H1 (cell line): ENCODE measurements around the gene FAT1. TPM values are rescaled to one million over a fixed set of nuclear protein-coding genes. Genes with fewer than 3 reads are reported as not detected.

Source experiments
- CTCF ChIA-PET: fragments of 300-600 bp; sonication (Branson Sonifier 250); formaldehyde crosslinking; loops from one replicate; lab custom pipeline; 2021; ENCODE audit not compliant: partially characterized antibody; lab: Charles Lee
- POLR2A ChIA-PET: fragments of 300-600 bp; sonication (Branson Sonifier 250); formaldehyde crosslinking; loops from one replicate; lab custom pipeline; 2021; ENCODE audit warnings: inconsistent platforms; ENCODE audit not compliant: partially characterized antibody; lab: Charles Lee
- DNase-seq, 2 experiments: peaks; one replicate each; pipeline versions ENCODE4 v3.0.0 to v3.0.0-alpha.2; 2010 to 2022; ENCODE audit warnings: low spot score in 2 of 2, low read depth in 1 of 2, mixed read lengths in 1 of 2
- FAIRE-seq: peaks from 2 replicates; lab custom pipeline; 2011; peaks lifted over from hg19 to GRCh38; lab: Jason Lieb, UNC
- H2AFZ ChIP-seq: 2 replicates; pipeline ENCODE4 v1.8.1; 2012; ENCODE audit warnings: low read length, inconsistent platforms
- H2AK5ac ChIP-seq: 2 replicates; pipeline ENCODE4 v1.6.1; 2013; ENCODE audit warnings: low read depth, low read length
- H2BK120ac ChIP-seq: replicated peaks from 2 replicates; pipeline ENCODE3; 2013; ENCODE audit warnings: low read depth, low read length, inconsistent platforms
- H2BK12ac ChIP-seq: 2 replicates; pipeline ENCODE4 v1.6.1; 2013; ENCODE audit warnings: low read depth, low read length
- H2BK15ac ChIP-seq: 2 replicates; pipeline ENCODE4 v1.6.1; 2013; ENCODE audit warnings: low read length
- H2BK20ac ChIP-seq: 2 replicates; pipeline ENCODE4 v1.6.1; 2013; ENCODE audit warnings: low read length
- H2BK5ac ChIP-seq: 2 replicates; pipeline ENCODE4 v1.6.1; 2013; ENCODE audit warnings: low read depth, low read length
- H3K14ac ChIP-seq: 2 replicates; pipeline ENCODE4 v1.6.1; 2013; ENCODE audit warnings: inconsistent platforms; ENCODE audit not compliant: insufficient read length
- H3K18ac ChIP-seq: 2 replicates; pipeline ENCODE4 v1.6.1; 2013; ENCODE audit warnings: low read length; ENCODE audit errors: extremely low read depth
- H3K23ac ChIP-seq: 2 replicates; pipeline ENCODE4 v1.6.1; 2013; ENCODE audit warnings: inconsistent platforms; ENCODE audit not compliant: insufficient read length
- H3K23me2 ChIP-seq: 2 replicates; pipeline ENCODE4 v1.6.1; 2013; ENCODE audit warnings: low read depth, low read length
- H3K27ac ChIP-seq: 2 replicates; pipeline ENCODE4 v1.6.1; 2011; ENCODE audit warnings: low read depth, low read length, inconsistent platforms
- H3K27me3 ChIP-seq, 4 experiments: replicated peaks in 1 of 4; 1 replicate in 1 of 4; 2 replicates in 3 of 4; pipeline versions ENCODE4 v1.6.1 to v1.8.1; 2011 to 2013; ENCODE audit warnings: low read length in 3 of 4, mild to moderate bottlenecking in 3 of 4, inconsistent platforms in 2 of 4, mixed read lengths in 2 of 4, moderate library complexity in 1 of 4; ENCODE audit not compliant: control insufficient read depth in 3 of 4, insufficient read depth in 3 of 4; ENCODE audit errors: extremely low read depth in 1 of 4
- H3K36me3 ChIP-seq, 4 experiments: 2 replicates each; pipeline versions ENCODE4 v1.6.1 to v1.8.1; 2011 to 2013; ENCODE audit warnings: mild to moderate bottlenecking in 4 of 4, low read length in 3 of 4, moderate library complexity in 2 of 4, control low read depth in 1 of 4, inconsistent platforms in 1 of 4; ENCODE audit not compliant: insufficient read depth in 4 of 4, control insufficient read depth in 2 of 4
- H3K4ac ChIP-seq: replicated peaks from 2 replicates; pipeline ENCODE3; 2013; ENCODE audit warnings: low read length, low read depth, mixed read lengths, inconsistent platforms; ENCODE audit not compliant: insufficient read length
- H3K4me1 ChIP-seq, 4 experiments: replicated peaks in 1 of 4; 1 replicate in 1 of 4; 2 replicates in 3 of 4; pipeline versions ENCODE4 v1.6.1 to v1.8.1; 2011 to 2013; ENCODE audit warnings: low read length in 3 of 4, inconsistent platforms in 2 of 4, mixed read lengths in 1 of 4; ENCODE audit not compliant: insufficient read depth in 4 of 4, control insufficient read depth in 3 of 4
- H3K4me2 ChIP-seq, 2 experiments: 2 replicates each; pipeline versions ENCODE4 v1.6.1 to v1.8.1; 2011 to 2013; ENCODE audit warnings: low read depth in 2 of 2, low read length in 2 of 2, control low read depth in 1 of 2, inconsistent platforms in 1 of 2, mild to moderate bottlenecking in 1 of 2; ENCODE audit not compliant: insufficient read depth in 1 of 2
- H3K4me3 ChIP-seq, 4 experiments: fragments of 200-600, 300-600 bp in 1 of 4; sonication (generic), shearing (Covaris generic), sonication (Bioruptor Twin) in 1 of 4; 2 replicates each; pipeline versions ENCODE4 v1.5.1 to v1.8.1; 2011 to 2016; ENCODE audit warnings: low read length in 4 of 4, low read depth in 3 of 4, control low read depth in 2 of 4, inconsistent platforms in 2 of 4, mild to moderate bottlenecking in 2 of 4, mixed read lengths in 1 of 4, moderate library complexity in 1 of 4; ENCODE audit not compliant: insufficient read depth in 2 of 4; ENCODE audit errors: extremely low read depth in 1 of 4
- H3K56ac ChIP-seq: replicated peaks from 2 replicates; pipeline ENCODE3; 2013; ENCODE audit warnings: low read depth, mild to moderate bottlenecking, mixed read lengths, low read length, inconsistent platforms; ENCODE audit not compliant: insufficient read length
- H3K79me1 ChIP-seq: 2 replicates; pipeline ENCODE4 v1.6.1; 2013; ENCODE audit warnings: low read depth, low read length, control low read depth
- H3K79me2 ChIP-seq, 2 experiments: 2 replicates each; pipeline versions ENCODE4 v1.6.1 to v1.8.1; 2012 to 2013; ENCODE audit warnings: low read length in 2 of 2, mild to moderate bottlenecking in 2 of 2, inconsistent platforms in 1 of 2; ENCODE audit not compliant: insufficient read depth in 2 of 2, control insufficient read depth in 1 of 2
- H3K9ac ChIP-seq, 4 experiments: replicated peaks in 1 of 4; 1 replicate in 1 of 4; 2 replicates in 3 of 4; pipeline versions ENCODE4 v1.6.1 to v1.8.1; 2011 to 2013; ENCODE audit warnings: low read depth in 3 of 4, low read length in 3 of 4, control low read depth in 2 of 4, mild to moderate bottlenecking in 2 of 4, moderate library complexity in 2 of 4, inconsistent platforms in 1 of 4; ENCODE audit errors: extremely low read depth in 1 of 4
- H3K9me3 ChIP-seq, 2 experiments: 2 replicates each; pipeline versions ENCODE4 v1.6.1 to v1.8.1; 2012 to 2013; ENCODE audit warnings: mild to moderate bottlenecking in 2 of 2, moderate library complexity in 2 of 2, control low read depth in 1 of 2, inconsistent platforms in 1 of 2, low read depth in 1 of 2, low read length in 1 of 2, mixed read lengths in 1 of 2; ENCODE audit not compliant: insufficient read depth in 2 of 2
- H4K20me1 ChIP-seq, 2 experiments: replicated peaks in 1 of 2; 2 replicates each; pipeline versions ENCODE3 to v1.8.1; 2011 to 2013; ENCODE audit warnings: inconsistent platforms in 2 of 2, low read length in 2 of 2, mild to moderate bottlenecking in 1 of 2; ENCODE audit not compliant: insufficient read depth in 2 of 2, control insufficient read depth in 1 of 2
- H4K5ac ChIP-seq: 2 replicates; pipeline ENCODE4 v1.6.1; 2013; ENCODE audit warnings: low read length, low read depth, mixed read lengths, inconsistent platforms; ENCODE audit not compliant: insufficient read length
- H4K8ac ChIP-seq: 2 replicates; pipeline ENCODE4 v1.8.0; 2013; ENCODE audit warnings: mild to moderate bottlenecking, moderate library complexity, low read length, inconsistent platforms; ENCODE audit not compliant: insufficient read depth; ENCODE audit errors: extremely low read depth
- H4K91ac ChIP-seq: replicated peaks from 2 replicates; pipeline ENCODE3; 2013; ENCODE audit warnings: low read length, mixed read lengths, inconsistent platforms; ENCODE audit not compliant: insufficient read length
- MAFK ChIP-seq: IDR thresholded peaks from 2 replicates; pipeline ENCODE4 v1.6.1; 2012; ENCODE audit warnings: low read depth, mild to moderate bottlenecking, improper control_type of control experiment, low read length
- polyA plus RNA-seq, 7 experiments: library from polyadenylated mRNA; depleted of rRNA in 3 of 7; stranded (reverse) in 5 of 7; unstranded in 2 of 7; fragments of >200 nt in 5 of 7; fragments of 200-250 nt in 2 of 7; gene quantifications; 1 replicate in 5 of 7; 2 replicates in 1 of 7; 4 replicates in 1 of 7; pipeline versions ENCODE4 v1.2.1 to v1.2.3, GENCODE V29; 2011 to 2013; ENCODE audit warnings: missing spikeins in 2 of 7, mixed read lengths in 2 of 7
- total RNA-seq: library from RNA; stranded (reverse); fragmentation: NEBNext Ultra II Directional; extraction: Animal tissue kit (Norgen Biotek cat#: 25700); gene quantifications from 2 replicates; pipeline ENCODE4 v1.2.1, GENCODE V29; 2021

The FAT1 gene
- total and polyA plus RNA-seq, 2 of the 8 experiments (the other 6 are each of a cell fraction or from before 2014, with no cell fraction given), result 94.4 to 137 TPM

- Histone ChIP-seq H4K20me1 (no peaks in the 10 kb centered on the region), H3K79me1 (no peaks in the 10 kb centered on the region; the same call in 1 of the 2 replicates), H4K8ac (no peak overlapping the region), H3K4ac (no peak overlapping the region), H3K36me3 (peaks cover 9 to 63% (median 18%) of the 10 kb centered on the region in 4 experiments; a peak in 6 of 8 replicates), H3K4me1 (peaks cover 3 to 11% (median 10%) of the 10 kb centered on the region in 4 experiments; a peak in 4 of 7 replicates), H3K9me3 (no peaks in the 10 kb centered on the region; a peak in 1 of 4 replicates), H3K9ac (no peak overlapping the region), H4K5ac (peak overlapping the region; percentile 32), H2BK12ac (no peak overlapping the region), H2BK15ac (no peak overlapping the region), H2AFZ (no peak overlapping the region), H2BK5ac (peak overlapping the region; percentile 26; the same call in 1 of the 2 replicates), H3K4me3 (peak overlapping the region in 1 of 4 experiments; percentile 21; a peak in 1 of 8 replicates), H3K27me3 (no peaks in the 10 kb centered on the region), H3K18ac (no peak overlapping the region), H3K23me2 (no peaks in the 10 kb centered on the region; the same call in 1 of the 2 replicates), H2AK5ac (no peak overlapping the region), H4K91ac (no peak overlapping the region), H3K79me2 (no peaks in the 10 kb centered on the region), H3K23ac (no peak overlapping the region), H3K4me2 (peak overlapping the region; percentile 14 to 37; a peak in 3 of 4 replicates), H2BK20ac (no peak overlapping the region), H3K56ac (no peak overlapping the region), H3K27ac (no peak overlapping the region), H3K14ac (no peak overlapping the region), H2BK120ac (no peak overlapping the region)
- ChIA-PET POLR2A (no interaction called here), CTCF (interaction anchor here (0.9 to 1.0 kb wide), 2 partner anchors 46 to 85 kb away, joined by 3 to 4 read pairs; no protein-coding TSS in a partner anchor)
- FAIRE-seq (no peak), DNase-seq (no peak)
- no peak for TF ChIP-seq MAFK
These were observed 89.8 kb downstream of the FAT1 start for GRCh38 chr4:186633844-186634243.
